Measurements from ENCODE around the gene EFCAB5.

GRCh38 chr17:29906969-29907368 lies 34.5 kb upstream of the EFCAB5 start:
- TF ChIP-seq EZH2phosphoT487 (IDR thresholded peaks at IDR 0.05): no peak
- TF ChIP-seq CTCF (IDR thresholded peaks at IDR 0.05): no peak
- no peak for TF ChIP-seq EZH2 (IDR thresholded peaks at IDR 0.05)
